HepG2 (cell line): ENCODE results near the gene HRC. TPM values are rescaled to one million over a fixed set of nuclear protein-coding genes. Genes with fewer than 3 reads are reported as not detected.
A peak's percentile ranks its signal among the peaks of the same experiment; 100 is the strongest.

Source experiments
- ARID4A ChIP-seq: sonication (generic); formaldehyde crosslinking; IDR thresholded peaks from 2 replicates; pipeline ENCODE4 v1.5.0; 2020; ENCODE audit warnings: mild to moderate bottlenecking, missing genetic modification reagents, borderline replicate concordance
- BRF2 ChIP-seq: sonication (generic); formaldehyde crosslinking; IDR thresholded peaks from 2 replicates; pipeline ENCODE4 v1.8.1; 2022; ENCODE audit warnings: mild to moderate bottlenecking, missing genetic modification reagents
- DMTF1 ChIP-seq: sonication (generic); formaldehyde crosslinking; IDR thresholded peaks from 2 replicates; pipeline ENCODE4 v1.4.0; 2020; ENCODE audit warnings: mild to moderate bottlenecking, missing genetic modification reagents
- ELF1 ChIP-seq: sonication (generic); formaldehyde crosslinking; IDR thresholded peaks from 2 replicates; pipeline ENCODE4 v1.4.0; 2020; ENCODE audit warnings: missing genetic modification reagents
- FOSL2 ChIP-seq: sonication (generic); formaldehyde crosslinking; IDR thresholded peaks from 2 replicates; pipeline ENCODE4 v1.4.0; 2020; ENCODE audit warnings: missing genetic modification reagents
- GABPA ChIP-seq, 2 experiments: IDR thresholded peaks; 2 replicates each; pipeline ENCODE4 v1.6.1; 2011 to 2016; ENCODE audit warnings: low read depth in 2 of 2, low read length in 1 of 2, missing biosample characterization in 1 of 2, missing genetic modification characterization in 1 of 2
- MIER3 ChIP-seq: IDR thresholded peaks from 2 replicates; pipeline ENCODE4 v1.6.1; 2016; ENCODE audit warnings: missing compliant biosample characterization, borderline replicate concordance
- NFIC ChIP-seq: IDR thresholded peaks from 2 replicates; pipeline ENCODE4 v1.6.1; 2012; ENCODE audit warnings: mild to moderate bottlenecking, low read length, inconsistent platforms
- PHF21A ChIP-seq: sonication (generic); formaldehyde crosslinking; IDR thresholded peaks from 2 replicates; pipeline ENCODE4 v1.5.0; 2020; ENCODE audit warnings: mild to moderate bottlenecking, missing genetic modification reagents
- SMYD3 ChIP-seq: sonication (generic); formaldehyde crosslinking; IDR thresholded peaks from 2 replicates; pipeline ENCODE4 v1.8.1; 2023; ENCODE audit warnings: mild to moderate bottlenecking, missing genetic modification reagents
- ZNF281 ChIP-seq: sonication (generic); formaldehyde crosslinking; IDR thresholded peaks from 2 replicates; pipeline ENCODE4 v1.4.0; 2020; ENCODE audit warnings: missing genetic modification reagents, borderline replicate concordance
- ZNF687 ChIP-seq: sonication (generic); formaldehyde crosslinking; IDR thresholded peaks from 2 replicates; pipeline ENCODE4 v1.5.1; 2020; ENCODE audit warnings: mild to moderate bottlenecking, missing genetic modification reagents, moderate library complexity
- polyA plus RNA-seq, 8 experiments: library from polyadenylated mRNA; depleted of rRNA in 3 of 8; stranded (reverse) in 7 of 8; unstranded in 1 of 8; fragments of >200 nt; fragmentation: Illumina TruSeq in 4 of 8; extraction: Trizol in 4 of 8; gene quantifications; 2 replicates each; pipeline versions ENCODE4 v1.2.1 to v1.2.3, GENCODE V29; 2011 to 2016; ENCODE audit warnings: low read depth in 4 of 8, missing spikeins in 1 of 8, mixed read lengths in 1 of 8; ENCODE audit not compliant: insufficient read depth in 1 of 8
- total RNA-seq, 5 experiments: library from RNA; depleted of rRNA; stranded (reverse); fragments of >200 nt; fragmentation: Illumina TruSeq; extraction: Trizol; gene quantifications; 2 replicates each; pipeline ENCODE4 v1.2.3, GENCODE V29; 2016; ENCODE audit warnings: low read depth in 1 of 5

The HRC gene
- total and polyA plus RNA-seq, 2 of the 13 experiments (the other 11 are each of a cell fraction or from before 2014, with no cell fraction given): 3.6 to 15.4 TPM

GRCh38 chr19:49155005-49155819 is at the start of gene HRC (continued):
- TF ChIP-seq ARID4A: peak; percentile 43; the same call in 1 of the 2 replicates
- no peak; the same call in 1 of the 2 replicates for TF ChIP-seq MIER3 (CRISPR knock-in tag)
- TF ChIP-seq ZNF281 (CRISPR knock-in tag): peak; percentile 57; the same call in 1 of the 2 replicates
- no peak for TF ChIP-seq FOSL2 (CRISPR knock-in tag)
- TF ChIP-seq ZNF687 (CRISPR knock-in tag): peak; percentile 76
- TF ChIP-seq SMYD3 (CRISPR knock-in tag): no peak
- TF ChIP-seq DMTF1: no peak
- TF ChIP-seq BRF2: no peak
- TF ChIP-seq ELF1 (CRISPR knock-in tag): peak; percentile 72
- no peak for TF ChIP-seq NFIC
- 0 out of 2 replicates have a peak, but pooled peaks have one; percentile 6 for TF ChIP-seq GABPA (IDR thresholded peaks at IDR 0.05; ENCODE audit: low read depth, low read length)
- TF ChIP-seq GABPA (CRISPR knock-in tag; IDR thresholded peaks at IDR 0.05; ENCODE audit: low read depth): peak; percentile 59
- TF ChIP-seq PHF21A (CRISPR knock-in tag): peak; percentile 68
